ENCODE results near the gene ATXN7L2.
"Not testable (repeated sequence)": the region's sequence is repeated elsewhere in the genome, so short reads cannot be mapped to it uniquely, and the experiment has no call there.

Gene ATXN7L2

GRCh38 chr1:109483672-109484518 is at the start of gene ATXN7L2:
TSS of gene ATXN7L2 (plus strand) at chr1:109483905. CDS start at chr1:109483954, 49 bp downstream.
- peak; percentile 92 for DNase-seq

- no peak for DNase-seq
These were observed 49.2 kb upstream of the ATXN7L2 start for GRCh38 chr1:109434484-109434883.

GRCh38 chr1:109438798-109439297 is 44.9 kb upstream of the ATXN7L2 start:
- peak; percentile 11 for DNase-seq

- no peak for DNase-seq
These were observed 42.6 kb upstream of the ATXN7L2 start for GRCh38 chr1:109441069-109441468.

DNA sequence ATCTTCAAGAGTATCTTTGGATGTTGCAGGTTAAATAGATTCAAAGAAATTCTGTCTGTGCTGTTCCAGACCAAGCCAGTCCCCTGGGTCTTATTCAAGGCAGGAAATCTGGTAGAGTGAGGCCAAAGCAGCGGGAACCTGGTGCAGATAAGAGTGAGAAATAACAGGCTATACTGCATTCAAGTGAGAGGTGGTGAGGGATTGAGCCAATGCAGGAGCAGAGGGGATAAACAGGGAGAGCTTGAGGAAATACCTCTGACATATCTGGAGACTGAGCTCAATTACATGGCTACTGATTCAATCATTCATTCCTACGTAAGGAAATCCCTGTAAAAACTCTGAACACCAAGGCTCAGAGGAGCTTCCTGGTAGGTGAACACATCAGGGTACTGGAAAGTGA is 40.2 kb upstream of the ATXN7L2 start:
- no peak for DNase-seq

DNA sequence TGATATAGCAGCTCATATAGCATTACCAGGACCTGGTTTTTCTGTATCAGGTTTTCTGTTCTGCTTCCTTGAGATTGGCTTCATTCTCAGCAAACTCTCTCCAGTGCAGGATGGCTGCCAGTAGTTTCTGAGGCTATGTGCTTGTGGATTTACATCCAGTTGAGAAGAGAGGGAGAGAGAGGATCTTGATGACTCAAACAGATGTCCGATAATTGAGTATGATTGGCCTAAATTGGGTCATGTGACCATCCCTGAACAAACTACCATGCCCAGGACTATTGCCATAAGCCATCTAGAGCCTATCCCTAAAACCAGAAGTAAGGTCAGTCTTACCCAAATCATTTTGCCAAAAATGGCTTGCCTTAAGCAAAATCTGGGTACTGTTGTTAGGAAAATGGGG is 39.4 kb upstream of the ATXN7L2 start:
- DNase-seq, result no peak

GRCh38 chr1:109445949-109446695 is 37.6 kb upstream of the ATXN7L2 start:
- not testable (repeated sequence) for DNase-seq

GRCh38 chr1:109447524-109447923 is 36.2 kb upstream of the ATXN7L2 start:
- no peak for DNase-seq

DNA sequence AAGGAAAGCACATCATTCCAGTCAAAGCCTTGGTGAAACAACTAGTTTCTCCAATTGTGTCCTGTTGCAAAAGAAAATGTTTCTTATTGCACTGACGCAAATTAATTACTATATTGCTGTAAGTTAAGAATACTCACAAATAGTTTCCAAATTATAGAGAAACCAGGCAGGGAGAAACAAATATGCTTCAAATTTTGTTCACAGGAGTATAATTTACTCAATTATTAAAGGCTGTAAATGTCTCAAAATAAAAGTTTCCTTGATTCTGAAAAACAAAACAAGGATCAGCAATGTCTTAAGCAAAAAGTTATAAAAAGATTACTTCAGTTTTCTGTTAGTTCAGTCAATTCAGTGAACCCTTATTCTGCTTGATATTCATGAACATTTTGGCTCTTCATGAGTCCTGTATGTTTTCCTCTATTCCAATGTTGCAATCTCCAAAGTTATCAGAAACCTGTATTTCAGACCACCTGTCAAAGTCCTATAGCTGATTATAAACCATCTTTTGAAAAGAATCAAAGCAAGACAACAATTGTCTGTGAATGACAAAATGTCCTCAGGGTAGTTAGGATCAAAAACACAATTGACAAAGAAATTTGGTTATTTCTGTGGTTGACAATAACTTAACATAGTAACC is 29.1 kb upstream of the ATXN7L2 start:
- peak; percentile 23 for DNase-seq

DNA sequence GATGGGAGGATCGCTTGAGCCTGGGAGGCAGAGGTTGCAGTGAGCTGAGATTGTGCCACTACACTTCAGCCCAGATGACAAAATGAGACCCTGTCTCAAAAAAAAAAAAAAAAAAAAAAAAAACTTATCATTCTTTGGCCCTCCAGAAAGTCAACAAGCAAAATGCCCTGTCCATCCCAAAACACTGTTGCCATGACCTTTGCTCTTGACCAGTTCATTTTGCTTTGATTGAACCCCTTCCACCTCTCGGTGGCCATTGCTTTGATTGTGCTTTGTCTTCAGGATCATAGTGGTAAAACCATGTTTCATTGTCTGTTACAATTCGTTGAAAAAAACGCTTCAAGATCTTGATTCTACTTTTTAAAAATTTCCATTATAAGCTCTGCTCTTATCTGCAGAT is 25.9 kb upstream of the ATXN7L2 start:
- DNase-seq, result no peak

DNA sequence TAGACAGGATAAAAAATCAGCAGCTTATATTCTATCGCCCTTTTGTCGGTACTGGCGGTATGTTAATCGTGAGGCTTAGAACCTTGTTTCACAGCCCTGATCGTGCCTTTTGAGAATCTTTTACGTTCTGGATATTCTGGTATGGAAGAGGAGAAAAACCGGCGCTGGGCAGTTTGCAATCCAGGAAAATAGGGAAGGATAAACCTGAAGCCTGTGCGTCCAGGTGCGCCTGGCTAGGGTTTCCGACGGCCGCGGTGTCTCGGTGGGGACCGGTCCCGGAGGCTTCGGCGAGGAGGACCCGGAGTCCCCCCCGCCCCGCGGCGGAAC is 17.6 kb upstream of the ATXN7L2 start:
- no peak for DNase-seq

DNA sequence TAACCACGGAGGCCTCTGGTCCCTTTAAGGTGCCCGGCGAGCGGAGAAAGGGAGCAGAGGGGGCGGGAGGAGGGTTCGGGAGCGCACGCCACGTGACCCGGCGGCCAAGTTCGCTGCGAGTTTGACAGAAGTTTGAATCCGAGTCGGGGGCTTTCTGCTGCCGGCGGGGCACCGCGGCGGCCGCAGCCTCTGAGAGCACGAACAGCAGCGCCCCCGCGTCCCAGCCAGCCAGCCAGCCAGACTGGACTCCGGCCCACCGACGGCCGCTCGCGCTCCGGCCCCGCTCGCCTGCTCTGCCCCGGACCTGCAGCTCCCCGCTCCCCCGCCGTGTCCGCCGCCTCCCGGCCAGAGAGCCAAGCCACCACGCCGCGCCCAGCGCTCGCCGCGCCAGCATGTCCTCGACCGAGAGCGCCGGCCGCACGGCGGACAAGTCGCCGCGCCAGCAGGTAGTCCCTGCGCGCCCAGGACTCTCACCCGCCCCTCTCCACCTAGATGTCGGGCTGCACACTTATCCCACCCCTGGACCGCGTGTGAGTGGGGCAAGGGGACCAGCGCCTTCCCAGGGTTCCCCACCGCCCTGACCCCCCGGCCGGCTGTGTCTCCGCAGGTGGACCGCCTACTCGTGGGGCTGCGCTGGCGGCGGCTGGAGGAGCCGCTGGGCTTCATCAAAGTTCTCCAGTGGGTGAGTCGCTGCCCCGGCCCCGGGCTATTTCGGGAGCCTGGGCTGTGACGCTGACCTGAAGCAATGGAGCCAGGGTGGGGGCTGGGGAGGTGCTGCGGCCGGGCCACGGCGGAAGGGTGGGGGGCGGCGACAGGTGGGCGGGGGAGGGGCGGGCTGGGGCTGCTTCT is 17.0 kb upstream of the ATXN7L2 start, which contains the start of gene SYPL2:
Gene SYPL2 (plus strand): TSS at position 95 of the 849 bp plus-strand sequence. CDS start 298 bp downstream, at position 393.
- no peak for DNase-seq

- DNase-seq, result no peak
These were observed 16.4 kb upstream of the ATXN7L2 start for GRCh38 chr1:109467301-109467777.

DNA sequence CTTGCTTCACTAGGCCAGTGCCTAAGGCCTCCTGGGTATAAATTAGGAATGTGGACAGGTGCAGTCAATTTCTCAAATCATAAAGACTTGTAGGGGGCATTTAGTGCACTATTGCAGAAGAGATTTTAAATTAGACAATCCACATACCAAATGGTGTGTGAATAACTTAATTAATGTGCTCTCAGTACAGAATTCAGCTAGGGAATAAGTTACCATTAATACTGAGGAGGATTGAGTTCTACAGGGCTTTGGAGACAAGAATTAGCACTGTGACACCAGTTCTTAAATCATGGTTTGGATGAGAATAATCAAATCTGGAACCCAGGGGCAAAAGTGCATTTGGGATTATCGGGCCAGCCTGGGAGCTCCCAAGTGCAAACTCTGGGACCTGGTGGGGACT is 15.6 kb upstream of the ATXN7L2 start:
- no peak for DNase-seq

GRCh38 chr1:109468903-109469302 is 14.8 kb upstream of the ATXN7L2 start:
- DNase-seq, result no peak

GRCh38 chr1:109470245-109470644 is 13.5 kb upstream of the ATXN7L2 start:
- DNase-seq, result no peak

GRCh38 chr1:109472779-109473178 is 10.9 kb upstream of the ATXN7L2 start:
- DNase-seq, result no peak

GRCh38 chr1:109473284-109474057 is 10.2 kb upstream of the ATXN7L2 start:
- DNase-seq, result not testable (repeated sequence)

DNA sequence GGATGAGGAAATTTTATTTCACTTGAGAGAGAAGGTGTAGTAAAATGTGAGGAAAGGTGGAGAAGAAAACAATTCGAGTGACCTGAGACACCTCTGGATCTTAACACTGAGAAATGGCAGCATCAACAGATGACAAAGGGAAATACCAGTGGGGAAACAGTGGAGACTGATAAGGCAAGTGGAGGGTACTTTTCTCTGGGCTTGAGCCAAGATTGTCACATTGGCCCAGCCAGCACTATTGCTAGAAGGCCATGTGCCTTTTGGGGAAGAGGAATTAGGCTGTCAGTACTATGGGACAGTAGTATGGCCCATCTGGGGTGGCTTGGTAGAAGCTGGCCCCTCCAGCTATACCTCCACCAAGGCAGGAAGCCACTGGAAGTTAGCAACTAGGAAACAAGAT is 9.0 kb upstream of the ATXN7L2 start:
- peak; percentile 46 for DNase-seq

DNA sequence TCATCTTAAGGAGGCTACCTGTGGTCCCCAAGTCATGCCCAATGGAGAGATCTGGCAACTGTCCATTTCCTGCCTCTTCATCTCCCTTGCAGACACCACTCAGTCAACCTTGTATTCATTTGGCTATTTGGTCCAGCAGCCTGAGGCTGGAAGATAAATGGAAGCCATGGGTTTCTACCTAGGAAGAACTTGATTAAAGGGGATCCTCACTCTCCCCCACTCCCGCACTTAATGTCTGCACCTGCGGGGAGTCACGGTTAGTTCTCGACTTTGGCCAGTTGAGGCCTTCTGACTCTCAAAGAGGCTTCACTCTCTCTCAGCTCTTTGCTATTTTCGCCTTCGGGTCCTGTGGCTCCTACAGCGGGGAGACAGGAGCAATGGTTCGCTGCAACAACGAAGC is 8.4 kb upstream of the ATXN7L2 start:
- no peak for DNase-seq

- DNase-seq, result no peak
These were observed 6.9 kb upstream of the ATXN7L2 start for GRCh38 chr1:109476825-109477224.

GRCh38 chr1:109477821-109478220 is 5.9 kb upstream of the ATXN7L2 start:
- DNase-seq, result peak; percentile 56
